ENCODE measurements around the gene GRID1.
"Not testable (repeated sequence)": the region's sequence is repeated elsewhere in the genome, so short reads cannot be mapped to it uniquely, and the experiment has no call there.

GRID1 gene

GRCh38 chr10:85959239-85959638 lies 407.4 kb downstream of the GRID1 start:
- Mint-ChIP-seq H3K4me3 (no peak overlapping the region), H3K4me1 (no peaks in the 10 kb centered on the region), H3K36me3 (peaks cover 4% of the 10 kb centered on the region), H3K27ac (no peak overlapping the region), H3K27me3 (peaks cover 55% of the 10 kb centered on the region), H3K9me3 (peaks cover 15% of the 10 kb centered on the region)
- peak; percentile 38 for ATAC-seq

- H3K27ac Mint-ChIP-seq = no peak overlapping the region
- no peak for ATAC-seq
- H3K9me3 Mint-ChIP-seq = no peaks in the 10 kb centered on the region
- no peaks in the 10 kb centered on the region for H3K36me3 Mint-ChIP-seq
- peaks cover 22% of the 10 kb centered on the region for H3K4me1 Mint-ChIP-seq
- H3K4me3 Mint-ChIP-seq = no peak overlapping the region
- H3K27me3 Mint-ChIP-seq = peaks cover 7% of the 10 kb centered on the region
These were observed 415.7 kb downstream of the GRID1 start for GRCh38 chr10:85950921-85951320.

- H3K4me3 Mint-ChIP-seq = peak overlapping the region; percentile 74
- peak; percentile 91 for ATAC-seq
- peaks cover 26% of the 10 kb centered on the region for H3K27me3 Mint-ChIP-seq
- H3K4me1 Mint-ChIP-seq = peaks cover 22% of the 10 kb centered on the region
- H3K27ac Mint-ChIP-seq = peak overlapping the region; percentile 88
- H3K9me3 Mint-ChIP-seq = no peaks in the 10 kb centered on the region
- H3K36me3 Mint-ChIP-seq = no peaks in the 10 kb centered on the region
These were observed 419.8 kb downstream of the GRID1 start for GRCh38 chr10:85946713-85947326.

DNA sequence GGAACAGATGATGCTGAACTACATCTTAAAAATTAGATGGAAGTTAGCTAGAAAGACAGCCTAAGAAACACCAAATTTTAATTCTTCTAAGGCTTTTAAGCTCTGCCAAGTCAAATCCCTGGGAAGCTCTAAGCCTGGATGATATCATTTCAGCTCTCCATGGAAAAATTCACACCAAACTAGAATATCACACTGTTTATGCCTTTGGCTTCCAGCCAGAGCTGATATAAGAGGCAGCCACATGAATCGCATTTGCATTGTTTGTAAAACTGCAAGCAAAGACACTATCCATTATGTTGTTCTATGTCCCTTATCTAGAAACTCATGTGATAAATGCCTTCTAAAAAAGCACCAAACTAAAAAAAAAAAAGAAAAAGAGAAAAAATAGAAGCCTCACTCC lies 430.4 kb downstream of the GRID1 start:
- Mint-ChIP-seq H3K9me3 (peaks cover 7% of the 10 kb centered on the region), H3K4me3 (no peak overlapping the region)

GRCh38 chr10:85934586-85934985 lies 432.0 kb downstream of the GRID1 start:
- no peak overlapping the region for H3K27ac Mint-ChIP-seq

More for the DNA sequence above, 430.4 kb downstream of the GRID1 start:
- H3K36me3 Mint-ChIP-seq = no peaks in the 10 kb centered on the region
- H3K27ac Mint-ChIP-seq = no peak overlapping the region
- H3K27me3 Mint-ChIP-seq = peaks cover 12% of the 10 kb centered on the region
- no peak for ATAC-seq
- no peaks in the 10 kb centered on the region for H3K4me1 Mint-ChIP-seq

DNA sequence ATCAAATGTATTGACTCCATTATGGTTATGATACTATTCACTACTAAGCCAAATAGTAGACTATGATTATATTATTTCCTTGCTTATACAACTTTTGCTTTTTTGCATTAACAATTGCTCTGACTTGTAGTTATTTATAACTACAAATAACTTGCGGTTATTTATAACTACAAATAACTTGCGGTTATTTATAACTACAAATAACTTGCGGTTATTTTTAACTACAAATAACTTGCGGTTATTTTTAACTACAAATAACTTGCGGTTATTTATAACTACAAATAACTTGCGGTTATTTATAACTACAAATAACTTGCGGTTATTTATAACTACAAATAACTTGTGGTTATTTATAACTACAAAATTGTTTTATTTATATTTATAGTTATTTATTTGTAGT lies 436.6 kb downstream of the GRID1 start:
- ATAC-seq, H3K9me3 Mint-ChIP-seq, H3K4me1 Mint-ChIP-seq, H3K27ac Mint-ChIP-seq, H3K36me3 Mint-ChIP-seq, H3K4me3 Mint-ChIP-seq: not testable (repeated sequence)
- peaks cover 12% of the 10 kb centered on the region for H3K27me3 Mint-ChIP-seq

More at GRCh38 chr10:85934586-85934985, 432.0 kb downstream of the GRID1 start:
- Mint-ChIP-seq H3K4me1 (no peaks in the 10 kb centered on the region), H3K4me3 (no peak overlapping the region), H3K27me3 (peaks cover 12% of the 10 kb centered on the region), H3K36me3 (no peaks in the 10 kb centered on the region), H3K9me3 (peaks cover 5% of the 10 kb centered on the region)
- ATAC-seq = no peak

DNA sequence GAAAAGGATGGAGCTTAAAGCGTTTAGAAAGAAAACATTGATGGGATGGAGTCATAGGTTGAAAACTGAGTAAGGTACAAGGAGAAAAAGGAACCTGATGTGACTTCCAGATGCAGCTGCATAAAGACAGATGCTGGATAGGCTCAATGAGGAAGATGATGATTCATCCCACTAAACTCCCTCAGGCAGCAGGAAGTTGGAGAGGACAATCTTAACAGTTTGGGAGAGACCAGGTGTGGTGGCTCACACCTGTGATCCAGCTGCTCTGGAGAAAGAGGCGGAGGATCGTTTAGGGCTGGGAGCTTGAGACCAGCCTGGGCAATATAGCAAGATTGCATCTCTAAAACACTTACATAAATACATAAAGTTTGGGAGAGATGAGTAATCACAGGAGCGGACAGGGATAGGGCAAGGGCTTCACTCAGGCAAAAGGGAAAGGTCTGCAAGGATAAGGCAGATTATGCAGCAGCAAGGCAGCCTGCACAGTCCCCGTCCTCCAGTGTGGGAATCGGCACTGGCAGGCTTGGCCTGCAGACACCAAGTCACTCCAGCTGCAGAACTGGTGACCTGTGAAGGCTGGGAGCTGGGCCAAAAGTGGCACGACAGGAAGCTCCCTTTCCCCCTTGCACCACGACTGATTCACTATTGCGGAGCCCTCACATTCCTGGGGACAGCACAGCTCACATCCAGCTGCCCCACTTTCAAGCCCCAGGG lies 438.5 kb downstream of the GRID1 start:
- Mint-ChIP-seq H3K4me1 (peaks cover 5% of the 10 kb centered on the region), H3K27ac (no peak overlapping the region), H3K36me3 (no peaks in the 10 kb centered on the region), H3K9me3 (no peaks in the 10 kb centered on the region), H3K27me3 (peaks cover 15% of the 10 kb centered on the region), H3K4me3 (no peak overlapping the region)
- ATAC-seq = no peak

GRCh38 chr10:85926986-85927385 lies 439.6 kb downstream of the GRID1 start:
- Mint-ChIP-seq H3K9me3 (no peaks in the 10 kb centered on the region), H3K4me1 (peaks cover 5% of the 10 kb centered on the region), H3K27me3 (peaks cover 9% of the 10 kb centered on the region), H3K27ac (no peak overlapping the region), H3K36me3 (no peaks in the 10 kb centered on the region), H3K4me3 (no peak overlapping the region)
- no peak for ATAC-seq

- Mint-ChIP-seq H3K9me3 (no peaks in the 10 kb centered on the region), H3K27me3 (peaks cover 8% of the 10 kb centered on the region), H3K27ac (no peak overlapping the region), H3K4me1 (peaks cover 5% of the 10 kb centered on the region), H3K36me3 (no peaks in the 10 kb centered on the region), H3K4me3 (no peak overlapping the region)
- no peak for ATAC-seq
These were observed 440.5 kb downstream of the GRID1 start for GRCh38 chr10:85926136-85926535.

DNA sequence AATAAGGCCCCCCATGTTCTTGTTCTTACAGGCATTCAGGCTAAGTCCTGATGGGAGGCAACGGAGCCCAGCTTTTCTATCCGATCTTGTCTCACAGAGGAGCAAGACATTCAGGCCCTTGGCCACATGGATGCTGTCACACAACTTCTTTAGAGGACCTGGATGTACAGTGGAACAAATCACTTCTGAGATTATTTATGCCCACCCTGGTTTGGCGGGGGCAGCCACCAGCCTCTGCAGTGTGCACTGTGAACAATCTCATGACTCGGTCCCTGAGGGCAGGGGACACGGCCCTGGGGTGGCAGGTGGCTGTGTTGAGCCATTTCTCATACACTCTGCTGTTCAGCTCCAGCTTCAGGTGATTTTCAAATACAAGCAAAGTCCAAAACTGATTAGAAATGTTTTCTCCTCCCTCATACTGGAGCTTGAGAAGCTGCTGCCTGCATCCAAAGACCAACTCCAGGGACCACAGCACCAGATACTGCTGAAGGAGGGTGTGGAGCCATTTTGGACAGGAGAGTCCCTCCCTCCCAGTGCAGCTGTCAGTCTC lies 441.3 kb downstream of the GRID1 start:
- peaks cover 5% of the 10 kb centered on the region for H3K4me1 Mint-ChIP-seq
- H3K36me3 Mint-ChIP-seq = no peaks in the 10 kb centered on the region

DNA sequence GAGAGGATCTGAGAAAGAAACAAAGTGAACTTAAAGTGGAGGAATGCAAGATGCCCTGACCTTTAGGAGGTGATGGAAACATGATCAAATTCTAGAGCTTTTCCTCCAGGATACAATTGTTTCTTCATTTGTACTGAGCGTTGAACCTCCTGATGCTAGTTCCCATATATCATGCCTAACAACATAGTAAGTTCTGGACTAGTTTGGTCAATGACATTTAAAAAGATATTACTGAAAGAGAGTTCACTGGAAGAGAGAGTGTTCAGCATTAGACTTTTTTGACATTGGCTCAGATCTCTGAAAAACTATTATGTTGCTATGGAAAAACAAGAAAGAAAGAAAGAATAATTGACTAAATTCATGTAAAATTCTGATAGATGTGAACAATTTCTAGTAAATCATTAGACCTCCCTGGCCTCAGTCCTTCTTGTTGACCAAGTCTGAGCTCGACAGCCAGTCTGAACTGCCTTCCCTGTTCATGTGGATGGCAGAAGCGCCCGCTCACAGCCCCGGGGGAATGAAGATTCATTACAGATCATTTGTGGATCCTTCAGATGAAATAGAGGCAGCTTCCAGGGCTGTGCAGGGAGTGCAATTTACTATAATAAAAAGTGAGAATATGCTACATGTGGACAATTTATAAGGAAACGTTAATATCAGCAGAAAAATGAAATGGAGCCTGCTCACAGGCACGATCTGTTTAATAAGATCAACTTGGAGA lies 442.1 kb downstream of the GRID1 start:
- Mint-ChIP-seq H3K9me3 (no peaks in the 10 kb centered on the region), H3K4me3 (no peak overlapping the region), H3K27me3 (peaks cover 21% of the 10 kb centered on the region), H3K4me1 (peaks cover 5% of the 10 kb centered on the region), H3K36me3 (no peaks in the 10 kb centered on the region), H3K27ac (no peak overlapping the region)
- ATAC-seq = no peak

More for the DNA sequence above, 441.3 kb downstream of the GRID1 start:
- no peak for ATAC-seq
- no peaks in the 10 kb centered on the region for H3K9me3 Mint-ChIP-seq
- H3K27me3 Mint-ChIP-seq = peaks cover 13% of the 10 kb centered on the region
- no peak overlapping the region for H3K27ac Mint-ChIP-seq
- H3K4me3 Mint-ChIP-seq = no peak overlapping the region

DNA sequence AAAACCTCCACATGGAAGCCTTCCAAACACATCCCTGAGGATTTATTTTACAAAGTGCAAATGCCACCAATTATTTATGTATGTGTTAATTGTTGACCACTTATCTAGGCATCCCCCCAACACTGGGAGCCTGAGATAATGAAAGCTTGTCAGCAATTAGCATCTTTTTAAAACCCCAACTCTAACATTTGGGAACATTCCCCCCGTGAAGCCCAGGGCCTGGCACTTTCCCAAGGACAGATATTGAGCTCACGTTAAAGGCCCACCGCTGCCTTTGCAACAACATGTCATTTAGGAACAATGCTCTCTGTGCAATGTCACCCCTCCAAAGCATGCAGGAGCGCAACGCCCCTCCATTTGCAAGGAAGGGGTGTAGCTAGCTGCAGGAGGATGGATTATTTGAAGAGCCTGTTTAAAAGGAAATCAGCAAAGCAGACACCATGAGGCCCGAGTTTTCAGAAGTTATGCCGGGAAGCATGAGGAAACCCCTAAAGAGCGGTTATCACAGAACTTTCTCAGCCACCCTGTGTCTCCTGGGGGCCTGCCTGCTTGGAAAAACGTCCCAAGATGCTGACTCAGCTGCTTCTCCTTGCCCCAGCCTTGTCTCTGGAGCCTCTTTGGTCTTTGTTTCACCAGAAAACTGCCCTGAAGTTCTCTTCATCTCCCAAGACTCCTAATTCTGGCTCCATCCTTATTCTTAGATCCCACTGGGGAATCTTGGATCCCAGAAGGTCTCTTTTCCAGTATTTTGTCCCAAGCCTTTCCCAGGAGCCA lies 444.1 kb downstream of the GRID1 start:
- Mint-ChIP-seq H3K4me3 (no peak overlapping the region), H3K9me3 (no peaks in the 10 kb centered on the region), H3K27ac (no peak overlapping the region), H3K36me3 (no peaks in the 10 kb centered on the region), H3K4me1 (peaks cover 5% of the 10 kb centered on the region), H3K27me3 (peaks cover 22% of the 10 kb centered on the region)
- ATAC-seq = no peak

- Mint-ChIP-seq H3K9me3 (no peaks in the 10 kb centered on the region), H3K36me3 (no peaks in the 10 kb centered on the region), H3K27me3 (peaks cover 22% of the 10 kb centered on the region), H3K4me3 (no peak overlapping the region), H3K27ac (no peak overlapping the region), H3K4me1 (peaks cover 3% of the 10 kb centered on the region)
- ATAC-seq = no peak
These were observed 444.8 kb downstream of the GRID1 start for GRCh38 chr10:85921789-85922188.

DNA sequence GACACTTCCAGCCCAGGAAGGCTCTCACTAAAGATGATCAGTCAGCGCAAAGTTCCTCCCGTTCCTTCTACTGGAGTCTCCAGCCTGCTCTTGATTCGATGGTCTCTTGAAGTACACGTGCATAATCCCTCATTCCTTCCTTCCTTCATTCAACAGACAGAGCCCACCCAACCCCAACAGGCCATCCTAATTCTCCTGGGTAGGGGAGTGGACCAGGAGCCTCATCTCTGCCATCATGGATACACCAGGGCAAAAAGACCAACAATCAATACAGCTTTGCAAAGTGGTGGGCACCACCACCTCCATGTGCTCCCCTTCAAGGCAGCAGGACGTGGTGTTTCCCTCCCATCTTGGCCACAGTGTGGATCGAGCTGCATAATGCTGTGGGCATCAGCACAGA lies 446.3 kb downstream of the GRID1 start:
- Mint-ChIP-seq H3K4me3 (no peak overlapping the region), H3K27me3 (peaks cover 22% of the 10 kb centered on the region), H3K4me1 (peaks cover 6% of the 10 kb centered on the region), H3K27ac (no peak overlapping the region), H3K36me3 (no peaks in the 10 kb centered on the region), H3K9me3 (no peaks in the 10 kb centered on the region)
- no peak for ATAC-seq

- Mint-ChIP-seq H3K4me3 (no peak overlapping the region), H3K36me3 (no peaks in the 10 kb centered on the region), H3K27me3 (peaks cover 22% of the 10 kb centered on the region), H3K4me1 (peaks cover 6% of the 10 kb centered on the region), H3K9me3 (no peaks in the 10 kb centered on the region), H3K27ac (no peak overlapping the region)
- ATAC-seq = no peak
These were observed 447.0 kb downstream of the GRID1 start for GRCh38 chr10:85919491-85920021.
